GM19328 (cell line): ENCODE results near the gene MRAP.

Source experiments
- ATAC-seq: cut with Tn5 transposase; IDR thresholded peaks from one replicate; pipeline ENCODE4 v1.9.1; 2021; ENCODE audit warnings: mild to moderate bottlenecking, moderate library complexity; ENCODE audit not compliant: unreplicated experiment

Gene MRAP

GRCh38 chr21:32321480-32321879 lies 22.8 kb downstream of the MRAP start:
- ATAC-seq: no peak

- ATAC-seq: no peak
Measured at GRCh38 chr21:32322103-32322502, 23.4 kb downstream of the MRAP start.

GRCh38 chr21:32322676-32323075 lies 24.0 kb downstream of the MRAP start:
- ATAC-seq: no peak

- no peak for ATAC-seq
Measured at GRCh38 chr21:32325706-32326105, 27.1 kb downstream of the MRAP start.

GRCh38 chr21:32328595-32328994 lies 29.9 kb downstream of the MRAP start:
- no peak for ATAC-seq

GRCh38 chr21:32329331-32329730 lies 30.7 kb downstream of the MRAP start:
- no peak for ATAC-seq

- no peak for ATAC-seq
Measured at GRCh38 chr21:32329776-32330175, 31.1 kb downstream of the MRAP start.

- no peak for ATAC-seq
Measured at GRCh38 chr21:32330784-32331311, 32.2 kb downstream of the MRAP start.

- no peak for ATAC-seq
Measured at GRCh38 chr21:32331444-32332305, 33.0 kb downstream of the MRAP start.

- ATAC-seq: no peak
Measured at GRCh38 chr21:32332463-32332951, 33.9 kb downstream of the MRAP start.

GRCh38 chr21:32333953-32334673 lies 35.5 kb downstream of the MRAP start:
- ATAC-seq: no peak

- no peak for ATAC-seq
Measured at GRCh38 chr21:32334980-32335531, 36.4 kb downstream of the MRAP start.

- no peak for ATAC-seq
Measured at GRCh38 chr21:32335601-32336575, 37.2 kb downstream of the MRAP start.

GRCh38 chr21:32336711-32337110 lies 38.1 kb downstream of the MRAP start:
- no peak for ATAC-seq

GRCh38 chr21:32337206-32337605 lies 38.6 kb downstream of the MRAP start:
- no peak for ATAC-seq

- ATAC-seq: no peak
Measured at GRCh38 chr21:32338209-32338921, 39.7 kb downstream of the MRAP start.

GRCh38 chr21:32340863-32341848 lies 42.5 kb downstream of the MRAP start:
- ATAC-seq: no peak

GRCh38 chr21:32346951-32347350 lies 48.3 kb downstream of the MRAP start:
- ATAC-seq: no peak
